HepG2 (cell line): ENCODE results near the gene DPY19L3. TPM values are rescaled to one million over a fixed set of nuclear protein-coding genes. Genes with fewer than 3 reads are reported as not detected.

ENCODE experiments used
- ESRRA ChIP-seq: sonication (generic); formaldehyde crosslinking; IDR thresholded peaks from 2 replicates; pipeline ENCODE4 v1.5.1; 2020; ENCODE audit warnings: mild to moderate bottlenecking, low read depth, missing genetic modification reagents
- FOXK1 ChIP-seq: sonication (generic); formaldehyde crosslinking; IDR thresholded peaks from 2 replicates; pipeline ENCODE4 v1.4.0; 2020; ENCODE audit warnings: low read depth, missing genetic modification reagents, borderline replicate concordance
- FOXM1 ChIP-seq: sonication (generic); formaldehyde crosslinking; IDR thresholded peaks from 2 replicates; pipeline ENCODE4 v1.5.0; 2020; ENCODE audit warnings: missing genetic modification reagents
- GFI1 ChIP-seq: sonication (generic); formaldehyde crosslinking; IDR thresholded peaks from 2 replicates; pipeline ENCODE4 v1.5.0; 2020; ENCODE audit warnings: missing genetic modification reagents, mild to moderate bottlenecking, borderline replicate concordance
- GPN1 ChIP-seq: sonication (generic); formaldehyde crosslinking; IDR thresholded peaks from 2 replicates; pipeline ENCODE4 v1.5.1; 2020; ENCODE audit warnings: missing genetic modification reagents, borderline replicate concordance
- IKZF4 ChIP-seq: sonication (generic); formaldehyde crosslinking; IDR thresholded peaks from 2 replicates; pipeline ENCODE4 v1.5.1; 2020; ENCODE audit warnings: borderline replicate concordance, mild to moderate bottlenecking, low read depth, missing genetic modification reagents; ENCODE audit errors: not compliant biosample characterization
- KLF11 ChIP-seq: IDR thresholded peaks from 2 replicates; pipeline ENCODE4 v1.6.1; 2016; ENCODE audit warnings: missing compliant biosample characterization
- MAFF ChIP-seq: IDR thresholded peaks from 2 replicates; pipeline ENCODE4 v1.6.1; 2011; ENCODE audit warnings: low read depth, low read length, improper control_type of control experiment
- NFE2 ChIP-seq: sonication (generic); formaldehyde crosslinking; IDR thresholded peaks from 2 replicates; pipeline ENCODE4 v1.4.0; 2020; ENCODE audit warnings: missing genetic modification reagents
- PRPF4 ChIP-seq: fragments of 200-400 bp; formaldehyde crosslinking; IDR thresholded peaks from 2 replicates; pipeline ENCODE4 v1.6.1; 2016; ENCODE audit warnings: low read length, low read depth; ENCODE audit not compliant: poor library complexity, severe bottlenecking
- SIN3A ChIP-seq: IDR thresholded peaks from 2 replicates; pipeline ENCODE4 v1.6.1; 2011; ENCODE audit warnings: low read depth, mild to moderate bottlenecking, control low read depth, low read length, borderline replicate concordance
- SKI ChIP-seq: fragments of 450-650 bp; IDR thresholded peaks from one replicate; pipeline ENCODE4 v1.6.1; 2018; ENCODE audit warnings: mild to moderate bottlenecking; ENCODE audit not compliant: partially characterized antibody
- SRY ChIP-seq: sonication (generic); formaldehyde crosslinking; IDR thresholded peaks from 2 replicates; pipeline ENCODE4 v1.8.0; 2022; ENCODE audit warnings: mild to moderate bottlenecking, missing genetic modification reagents
- TBX2 ChIP-seq: sonication (generic); formaldehyde crosslinking; IDR thresholded peaks from 2 replicates; pipeline ENCODE4 v1.5.0; 2020; ENCODE audit warnings: missing genetic modification reagents, mild to moderate bottlenecking, borderline replicate concordance
- XRCC5 ChIP-seq: fragments of 200-400 bp; formaldehyde crosslinking; optimal IDR thresholded peaks from 2 replicates; pipeline ENCODE3; 2017; ENCODE audit warnings: mild to moderate bottlenecking, low read length
- YEATS2 ChIP-seq: sonication (generic); formaldehyde crosslinking; IDR thresholded peaks from 2 replicates; pipeline ENCODE4 v1.4.0; 2020; ENCODE audit warnings: missing genetic modification reagents, borderline replicate concordance
- ZNF138 ChIP-seq: sonication (generic); formaldehyde crosslinking; IDR thresholded peaks from 2 replicates; pipeline ENCODE4 v1.5.0; 2020; ENCODE audit warnings: mild to moderate bottlenecking, low read depth, missing genetic modification reagents
- ZNF251 ChIP-seq: sonication (generic); formaldehyde crosslinking; IDR thresholded peaks from 2 replicates; pipeline ENCODE4 v1.9.0; 2021; ENCODE audit warnings: mild to moderate bottlenecking, missing genetic modification reagents
- ZNF430 ChIP-seq: sonication (generic); formaldehyde crosslinking; IDR thresholded peaks from 2 replicates; pipeline ENCODE4 v1.9.0; 2021; ENCODE audit warnings: mild to moderate bottlenecking, missing genetic modification reagents
- ZNF543 ChIP-seq: sonication (generic); formaldehyde crosslinking; IDR thresholded peaks from 2 replicates; pipeline ENCODE4 v1.4.0; 2020; ENCODE audit warnings: mild to moderate bottlenecking, missing genetic modification reagents
- ZNF737 ChIP-seq: sonication (generic); formaldehyde crosslinking; IDR thresholded peaks from 2 replicates; pipeline ENCODE4 v1.5.0; 2020; ENCODE audit warnings: missing genetic modification reagents, mild to moderate bottlenecking, borderline replicate concordance
- ZNF891 ChIP-seq: sonication (generic); formaldehyde crosslinking; IDR thresholded peaks from 2 replicates; pipeline ENCODE4 v1.5.0; 2020; ENCODE audit warnings: mild to moderate bottlenecking, missing genetic modification reagents
- polyA plus RNA-seq, 8 experiments: library from polyadenylated mRNA; depleted of rRNA in 3 of 8; stranded (reverse) in 7 of 8; unstranded in 1 of 8; fragments of >200 nt; fragmentation: Illumina TruSeq in 4 of 8; extraction: Trizol in 4 of 8; gene quantifications; 2 replicates each; pipeline versions ENCODE4 v1.2.1 to v1.2.3, GENCODE V29; 2011 to 2016; ENCODE audit warnings: low read depth in 4 of 8, missing spikeins in 1 of 8, mixed read lengths in 1 of 8; ENCODE audit not compliant: insufficient read depth in 1 of 8
- total RNA-seq, 5 experiments: library from RNA; depleted of rRNA; stranded (reverse); fragments of >200 nt; fragmentation: Illumina TruSeq; extraction: Trizol; gene quantifications; 2 replicates each; pipeline ENCODE4 v1.2.3, GENCODE V29; 2016; ENCODE audit warnings: low read depth in 1 of 5
- TF ChIP-seq, protein P1 (sequence below): sonication (generic); formaldehyde crosslinking; IDR thresholded peaks from 2 replicates; pipeline ENCODE4 v1.4.0; 2020; ENCODE audit warnings: mild to moderate bottlenecking, missing genetic modification reagents
- TF ChIP-seq, protein P2 (sequence below): IDR thresholded peaks from 2 replicates; pipeline ENCODE4 v1.6.1; 2016; ENCODE audit warnings: mild to moderate bottlenecking
- TF ChIP-seq, protein P3 (sequence below): sonication (generic); formaldehyde crosslinking; IDR thresholded peaks from 2 replicates; pipeline ENCODE4 v1.4.0; 2020; ENCODE audit warnings: missing genetic modification reagents, borderline replicate concordance
- TF ChIP-seq, protein P4 (sequence below): sonication (generic); formaldehyde crosslinking; IDR thresholded peaks from 2 replicates; pipeline ENCODE4 v1.4.0; 2020; ENCODE audit warnings: missing genetic modification reagents

DPY19L3 gene
- total and polyA plus RNA-seq, 2 of the 13 experiments (the other 11 are each of a cell fraction or from before 2014, with no cell fraction given), result 21.6 to 25.2 TPM

DNA sequence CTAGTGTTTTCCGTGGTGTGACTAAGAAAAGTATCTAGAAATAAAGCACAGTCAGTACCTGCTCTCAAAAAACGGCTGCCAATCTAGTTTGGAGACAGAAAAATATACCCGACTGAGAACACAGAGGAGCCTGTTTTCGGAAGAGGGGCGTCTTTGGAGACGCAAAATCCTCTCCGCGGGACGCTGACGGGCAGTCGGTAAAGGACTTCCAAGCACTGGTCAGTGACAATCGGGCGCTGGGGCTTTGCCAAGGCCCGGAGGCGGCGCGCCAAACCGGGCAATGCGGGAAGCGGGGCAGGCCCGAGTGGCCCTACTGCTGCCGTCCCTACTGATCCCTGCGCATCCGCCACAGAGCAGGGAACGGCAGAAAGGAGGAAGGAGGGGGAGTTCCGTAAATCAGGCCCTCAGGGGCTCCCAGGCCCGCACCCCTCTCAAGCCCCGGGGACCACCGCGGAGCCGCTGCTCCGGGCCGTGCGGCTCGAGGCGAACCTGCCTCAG, 588 bp upstream of the DPY19L3 start (continued):
- TF ChIP-seq PRPF4 (no peak), MAFF (no peak), ZNF543 (CRISPR knock-in tag) (peak; percentile 26; the same call in 1 of the 2 replicates), ZNF891 (CRISPR knock-in tag) (no peak), ZNF251 (CRISPR knock-in tag) (no peak), GFI1 (CRISPR knock-in tag) (no peak), ESRRA (no peak), FOXK1 (CRISPR knock-in tag) (no peak), GPN1 (CRISPR knock-in tag) (no peak), SIN3A (no peak), ZNF138 (CRISPR knock-in tag) (no peak; the same call in 1 of the 2 replicates), TBX2 (no peak), XRCC5 (no peak), NFE2 (no peak), ZNF737 (no peak), YEATS2 (CRISPR knock-in tag) (no peak), FOXM1 (CRISPR knock-in tag) (no peak), ZNF430 (CRISPR knock-in tag) (peak; percentile 49; the same call in 1 of the 2 replicates), SKI (no peak), SRY (0 out of 2 replicates have a peak, but pooled peaks have one; percentile 21), KLF11 (CRISPR knock-in tag) (no peak), IKZF4 (CRISPR knock-in tag) (peak; percentile 63)
- TF ChIP-seq, protein P1, sequence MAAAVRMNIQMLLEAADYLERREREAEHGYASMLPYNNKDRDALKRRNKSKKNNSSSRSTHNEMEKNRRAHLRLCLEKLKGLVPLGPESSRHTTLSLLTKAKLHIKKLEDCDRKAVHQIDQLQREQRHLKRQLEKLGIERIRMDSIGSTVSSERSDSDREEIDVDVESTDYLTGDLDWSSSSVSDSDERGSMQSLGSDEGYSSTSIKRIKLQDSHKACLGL (CRISPR knock-in tag), result no peak
- TF ChIP-seq, protein P2, sequence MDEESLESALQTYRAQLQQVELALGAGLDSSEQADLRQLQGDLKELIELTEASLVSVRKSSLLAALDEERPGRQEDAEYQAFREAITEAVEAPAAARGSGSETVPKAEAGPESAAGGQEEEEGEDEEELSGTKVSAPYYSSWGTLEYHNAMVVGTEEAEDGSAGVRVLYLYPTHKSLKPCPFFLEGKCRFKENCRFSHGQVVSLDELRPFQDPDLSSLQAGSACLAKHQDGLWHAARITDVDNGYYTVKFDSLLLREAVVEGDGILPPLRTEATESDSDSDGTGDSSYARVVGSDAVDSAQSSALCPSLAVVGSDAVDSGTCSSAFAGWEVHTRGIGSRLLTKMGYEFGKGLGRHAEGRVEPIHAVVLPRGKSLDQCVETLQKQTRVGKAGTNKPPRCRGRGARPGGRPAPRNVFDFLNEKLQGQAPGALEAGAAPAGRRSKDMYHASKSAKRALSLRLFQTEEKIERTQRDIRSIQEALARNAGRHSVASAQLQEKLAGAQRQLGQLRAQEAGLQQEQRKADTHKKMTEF (CRISPR knock-in tag), result peak; percentile 82; the same call in 1 of the 2 replicates
- TF ChIP-seq, protein P3, sequence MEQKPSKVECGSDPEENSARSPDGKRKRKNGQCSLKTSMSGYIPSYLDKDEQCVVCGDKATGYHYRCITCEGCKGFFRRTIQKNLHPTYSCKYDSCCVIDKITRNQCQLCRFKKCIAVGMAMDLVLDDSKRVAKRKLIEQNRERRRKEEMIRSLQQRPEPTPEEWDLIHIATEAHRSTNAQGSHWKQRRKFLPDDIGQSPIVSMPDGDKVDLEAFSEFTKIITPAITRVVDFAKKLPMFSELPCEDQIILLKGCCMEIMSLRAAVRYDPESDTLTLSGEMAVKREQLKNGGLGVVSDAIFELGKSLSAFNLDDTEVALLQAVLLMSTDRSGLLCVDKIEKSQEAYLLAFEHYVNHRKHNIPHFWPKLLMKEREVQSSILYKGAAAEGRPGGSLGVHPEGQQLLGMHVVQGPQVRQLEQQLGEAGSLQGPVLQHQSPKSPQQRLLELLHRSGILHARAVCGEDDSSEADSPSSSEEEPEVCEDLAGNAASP (CRISPR knock-in tag), result no peak
- TF ChIP-seq, protein P4, sequence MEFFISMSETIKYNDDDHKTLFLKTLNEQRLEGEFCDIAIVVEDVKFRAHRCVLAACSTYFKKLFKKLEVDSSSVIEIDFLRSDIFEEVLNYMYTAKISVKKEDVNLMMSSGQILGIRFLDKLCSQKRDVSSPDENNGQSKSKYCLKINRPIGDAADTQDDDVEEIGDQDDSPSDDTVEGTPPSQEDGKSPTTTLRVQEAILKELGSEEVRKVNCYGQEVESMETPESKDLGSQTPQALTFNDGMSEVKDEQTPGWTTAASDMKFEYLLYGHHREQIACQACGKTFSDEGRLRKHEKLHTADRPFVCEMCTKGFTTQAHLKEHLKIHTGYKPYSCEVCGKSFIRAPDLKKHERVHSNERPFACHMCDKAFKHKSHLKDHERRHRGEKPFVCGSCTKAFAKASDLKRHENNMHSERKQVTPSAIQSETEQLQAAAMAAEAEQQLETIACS (CRISPR knock-in tag), result no peak
